Peyer's patch (tissue), 4 donors: ENCODE data around the gene KIF18A.

Source experiments
- CTCF ChIP-seq, 6 experiments: fragments of 450-650 bp in 4 of 6; fragments of 200-600 bp in 2 of 6; sonication (generic) in 1 of 6; IDR thresholded peaks; one replicate each; pipeline ENCODE4 v1.5.1; 2017 to 2019; ENCODE audit warnings: antibody characterized with exemption in 6 of 6, mild to moderate bottlenecking in 3 of 6, moderate library complexity in 1 of 6
- POLR2A ChIP-seq, 2 donors: fragments of 450-650 bp; IDR thresholded peaks; one replicate each; pipeline ENCODE4 v1.5.1; 2017; ENCODE audit warnings: antibody characterized with exemption in 2 of 2, mild to moderate bottlenecking in 2 of 2, moderate library complexity in 2 of 2

- TF ChIP-seq CTCF (IDR thresholded peaks at IDR 0.05), result no peak
- TF ChIP-seq POLR2A (IDR thresholded peaks at IDR 0.05), result no peak
These were observed 25.2 kb upstream of the KIF18A start for GRCh38 chr11:28133146-28133545.
